HUES64 (cell line): ENCODE results near the gene C19orf18.

Experiments used
- H3K27ac ChIP-seq: 2 replicates; pipeline ENCODE4 v1.7.0; 2013; ENCODE audit warnings: low read depth, low read length, inconsistent platforms
- H3K27me3 ChIP-seq: 2 replicates; pipeline ENCODE4 v1.6.1; 2013; ENCODE audit warnings: mild to moderate bottlenecking, low read length; ENCODE audit not compliant: insufficient read depth
- H3K36me3 ChIP-seq: 2 replicates; pipeline ENCODE4 v1.6.1; 2013; ENCODE audit warnings: mild to moderate bottlenecking, low read length; ENCODE audit not compliant: insufficient read depth
- H3K4me1 ChIP-seq: 2 replicates; pipeline ENCODE4 v1.6.1; 2013; ENCODE audit warnings: mild to moderate bottlenecking, low read length, moderate library complexity; ENCODE audit not compliant: insufficient read depth
- H3K4me3 ChIP-seq: 2 replicates; pipeline ENCODE4 v1.5.1; 2013; ENCODE audit warnings: mild to moderate bottlenecking, low read length, moderate library complexity
- H3K9ac ChIP-seq: 2 replicates; pipeline ENCODE4 v1.6.1; 2013; ENCODE audit warnings: mild to moderate bottlenecking, low read depth, low read length
- H3K9me3 ChIP-seq: 2 replicates; pipeline ENCODE4 v1.6.1; 2013; ENCODE audit warnings: low read depth, low read length; ENCODE audit not compliant: insufficient read depth
- WGBS: fragments of 150-250, 120-280 bp; methylation state at CpG from one replicate; pipeline ENCODE4 v1.1.7; 2013; ENCODE audit warnings: missing lambda C conversion rate; 5-methylcytosine and 5-hydroxymethylcytosine counted together

Gene C19orf18

DNA sequence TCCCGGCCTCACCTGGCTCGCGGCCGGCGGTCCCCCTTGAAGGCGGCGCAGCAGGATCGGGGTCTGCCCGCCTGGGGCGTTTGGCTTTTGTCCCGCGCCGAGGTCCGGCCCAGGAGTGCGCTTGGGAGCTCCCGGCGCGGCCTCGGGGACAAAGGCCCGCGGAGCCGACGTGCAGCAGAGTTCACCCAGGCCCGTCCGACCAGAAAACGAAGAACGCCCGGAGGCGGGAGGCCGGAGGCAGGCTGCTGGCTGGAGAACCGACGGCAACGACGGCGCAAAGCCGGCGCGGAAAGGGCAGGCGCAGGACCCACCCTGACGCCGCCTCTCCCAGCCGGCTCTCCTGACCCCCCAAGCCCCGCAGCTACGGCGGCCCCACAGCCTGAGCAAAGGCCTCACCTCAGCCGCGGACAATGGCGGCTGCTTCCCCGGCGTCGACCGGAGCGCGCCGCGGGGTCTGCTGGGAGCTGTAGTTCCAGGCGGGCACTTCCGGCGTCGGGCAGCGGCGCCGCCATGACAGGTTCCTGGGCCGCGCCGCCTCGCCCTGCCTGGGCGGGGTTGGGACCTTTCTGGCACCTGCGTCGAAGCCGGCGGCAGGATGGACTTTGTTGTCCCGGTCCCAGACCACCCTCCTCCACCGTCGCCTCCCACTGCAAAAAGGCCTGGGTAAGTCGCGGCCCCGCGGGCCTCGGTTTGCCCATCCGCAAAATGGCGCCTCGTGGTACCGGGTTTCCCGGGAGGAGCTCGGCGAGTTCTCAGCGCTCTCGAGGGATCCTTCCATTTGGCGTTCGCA lies 28.2 kb upstream of the C19orf18 start, which contains the start of gene ZNF606:
Gene ZNF606 (minus strand): TSS at position 437 of the 790 bp plus-strand sequence. CDS start 1,501 bp downstream, outside the sequence.
- peak within 1 kb of the TSS; percentile 95 for H3K27ac ChIP-seq
- H3K4me3 ChIP-seq = peak within 1 kb of the TSS; percentile 100
- peaks cover 43% of the 10 kb centered on the region; the same call in 1 of the 2 replicates for H3K9me3 ChIP-seq
- under 1% methylated on average over 91 of the region's 91 CpGs for WGBS
- peaks cover 74% of the 10 kb centered on the region for H3K36me3 ChIP-seq
- H3K9ac ChIP-seq = peak within 1 kb of the TSS; percentile 99
- peaks cover 13% of the 10 kb centered on the region; the same call in 1 of the 2 replicates for H3K4me1 ChIP-seq
- no peaks in the 10 kb centered on the region for H3K27me3 ChIP-seq

DNA sequence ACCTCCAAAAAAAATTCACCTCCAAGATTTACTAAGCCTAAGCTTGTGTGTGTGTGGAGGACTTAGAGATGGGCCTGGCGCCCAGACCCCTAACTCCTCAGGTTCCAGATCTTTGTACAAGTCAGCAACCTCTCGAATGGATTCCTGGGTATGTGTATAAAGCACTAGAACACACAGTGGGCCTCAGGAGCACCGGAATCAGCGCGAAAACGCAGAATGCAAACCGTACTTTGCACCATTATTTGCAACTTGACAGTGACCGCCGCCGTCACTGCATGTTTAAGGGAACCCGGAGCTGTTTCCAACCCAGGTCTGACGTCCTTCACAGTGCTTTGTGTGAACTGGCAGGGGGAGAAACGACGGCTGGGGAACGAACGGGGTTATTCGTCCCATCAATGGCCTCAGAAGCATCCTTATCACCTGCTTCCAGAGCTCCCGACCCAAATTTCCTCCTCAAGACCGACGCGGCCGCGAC lies 27.6 kb upstream of the C19orf18 start:
- Histone ChIP-seq H3K27ac (peak overlapping the region; percentile 95), H3K27me3 (no peaks in the 10 kb centered on the region), H3K4me1 (peaks cover 13% of the 10 kb centered on the region; the same call in 1 of the 2 replicates), H3K4me3 (peak overlapping the region; percentile 100), H3K36me3 (peaks cover 75% of the 10 kb centered on the region), H3K9ac (peak overlapping the region; percentile 99), H3K9me3 (peaks cover 41% of the 10 kb centered on the region; the same call in 1 of the 2 replicates)
- whole genome bisulfite sequencing = 4% methylated on average over 22 of the region's 23 CpGs

DNA sequence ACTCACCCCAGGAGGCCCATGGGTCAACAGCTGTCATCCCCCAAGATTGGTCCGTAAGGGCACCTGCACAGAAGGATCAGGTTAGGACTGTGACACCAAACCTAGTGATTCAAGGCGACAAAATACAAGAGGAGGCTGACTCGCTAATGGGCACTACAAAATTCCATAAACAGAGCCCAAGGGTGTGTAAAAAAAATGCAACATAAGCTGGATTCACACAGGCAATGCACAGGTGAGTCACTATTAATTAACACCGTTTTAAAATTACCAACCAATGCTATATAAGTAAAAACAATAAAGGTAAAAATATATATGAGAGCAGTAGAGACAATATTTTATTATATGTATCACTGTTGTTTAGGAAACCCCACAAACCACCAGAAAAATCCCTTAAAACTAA lies 26.3 kb upstream of the C19orf18 start:
- Histone ChIP-seq H3K9ac (no peak overlapping the region), H3K9me3 (peaks cover 38% of the 10 kb centered on the region; the same call in 1 of the 2 replicates), H3K27me3 (no peaks in the 10 kb centered on the region), H3K4me3 (peak overlapping the region; percentile 100), H3K27ac (no peak overlapping the region), H3K4me1 (peaks cover 13% of the 10 kb centered on the region; the same call in 1 of the 2 replicates), H3K36me3 (peaks cover 67% of the 10 kb centered on the region)
- 94% methylated on average over 3 of the region's 4 CpGs for WGBS

DNA sequence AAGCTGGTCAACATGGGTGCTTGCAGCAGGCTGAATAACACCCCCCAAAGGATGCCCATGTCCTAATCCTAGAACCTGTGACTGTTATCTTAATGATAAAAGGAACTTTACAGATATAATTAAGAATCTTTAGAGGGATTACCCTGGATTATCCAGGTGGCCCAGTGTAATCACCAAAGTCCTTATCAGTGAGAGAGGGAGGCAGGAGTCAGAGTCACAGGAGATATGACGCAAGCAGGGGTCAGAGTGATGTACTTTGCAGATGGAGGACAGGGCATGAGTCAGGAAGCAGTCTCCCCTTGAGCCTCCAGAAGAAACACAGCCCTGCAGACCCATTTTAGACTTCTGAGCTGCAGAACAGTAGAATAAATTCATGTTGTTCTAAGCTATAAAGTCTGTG lies 18.5 kb upstream of the C19orf18 start:
- Histone ChIP-seq H3K4me3 (no peak overlapping the region), H3K9me3 (peaks cover 50% of the 10 kb centered on the region)

DNA sequence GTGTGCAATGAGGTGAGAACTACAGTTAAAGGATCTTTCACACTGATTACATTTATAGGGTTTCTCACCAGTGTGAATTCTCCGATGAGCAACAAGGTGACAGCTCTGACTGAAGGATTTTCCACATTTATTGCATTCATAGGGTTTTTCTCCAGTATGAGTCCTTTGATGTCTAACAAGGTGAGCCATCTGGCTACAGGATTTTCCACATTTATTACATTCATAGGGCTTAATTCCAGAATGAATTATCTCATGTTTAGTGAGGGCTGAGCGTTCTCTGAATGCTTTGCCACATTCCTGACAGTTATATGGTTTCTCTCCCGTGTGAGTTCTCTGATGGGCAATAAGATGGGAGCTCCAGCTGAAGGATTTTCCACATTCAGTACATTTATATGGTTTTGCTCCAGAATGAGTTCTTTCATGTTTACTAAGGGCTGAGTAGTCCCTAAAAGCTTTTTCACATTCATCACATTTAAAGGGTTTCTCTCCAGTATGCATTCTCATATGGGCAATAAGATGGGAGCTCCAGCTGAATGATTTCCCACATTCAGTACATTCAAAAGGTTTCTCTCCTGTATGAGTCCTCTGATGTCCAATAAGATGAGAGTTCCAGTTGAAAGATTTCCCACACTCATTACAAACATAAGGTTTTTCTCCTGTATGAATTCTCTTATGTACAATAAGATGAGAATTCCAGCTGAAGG lies 4.4 kb upstream of the C19orf18 start:
- H3K4me3 ChIP-seq = peak overlapping the region; percentile 19; the same call in 1 of the 2 replicates
- no peak overlapping the region for H3K27ac ChIP-seq
- no peaks in the 10 kb centered on the region for H3K4me1 ChIP-seq
- 100% methylated on average over 3 of the region's 3 CpGs for WGBS
- no peaks in the 10 kb centered on the region for H3K27me3 ChIP-seq
- no peak overlapping the region for H3K9ac ChIP-seq
- peaks cover 76% of the 10 kb centered on the region for H3K36me3 ChIP-seq
- H3K9me3 ChIP-seq = peaks cover 97% of the 10 kb centered on the region

More for the DNA sequence above, 18.5 kb upstream of the C19orf18 start:
- WGBS = 84% methylated on average over 1 of the region's 1 CpG
- Histone ChIP-seq H3K4me1 (no peaks in the 10 kb centered on the region), H3K9ac (no peak overlapping the region), H3K36me3 (peaks cover 63% of the 10 kb centered on the region), H3K27me3 (no peaks in the 10 kb centered on the region), H3K27ac (no peak overlapping the region)

DNA sequence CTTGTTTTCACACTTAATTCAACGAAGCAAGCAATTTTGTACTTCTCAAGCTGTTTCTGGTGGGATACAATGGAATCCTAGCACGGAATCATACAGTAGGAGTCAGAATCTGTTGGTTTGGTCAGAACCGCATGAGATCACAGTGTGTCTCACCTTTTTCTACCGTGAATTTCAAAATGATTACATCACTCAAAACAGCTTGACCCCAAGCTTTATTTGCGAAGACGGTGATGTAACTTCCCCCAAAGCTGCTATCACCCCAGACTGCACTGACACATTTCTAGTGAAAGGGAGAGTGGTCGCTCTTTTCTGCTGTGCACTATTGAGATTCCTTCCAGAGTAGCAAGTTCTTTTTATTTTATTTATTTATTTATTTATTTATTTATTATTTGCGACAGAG lies 9.6 kb downstream of the C19orf18 start:
- no peaks in the 10 kb centered on the region for H3K27me3 ChIP-seq
- no peaks in the 10 kb centered on the region for H3K36me3 ChIP-seq
- no peak overlapping the region for H3K9ac ChIP-seq
- peaks cover 60% of the 10 kb centered on the region for H3K9me3 ChIP-seq
- no peaks in the 10 kb centered on the region for H3K4me1 ChIP-seq
- WGBS = 85% methylated on average over 8 of the region's 8 CpGs
- H3K27ac ChIP-seq = no peak overlapping the region
- H3K4me3 ChIP-seq = no peak overlapping the region

DNA sequence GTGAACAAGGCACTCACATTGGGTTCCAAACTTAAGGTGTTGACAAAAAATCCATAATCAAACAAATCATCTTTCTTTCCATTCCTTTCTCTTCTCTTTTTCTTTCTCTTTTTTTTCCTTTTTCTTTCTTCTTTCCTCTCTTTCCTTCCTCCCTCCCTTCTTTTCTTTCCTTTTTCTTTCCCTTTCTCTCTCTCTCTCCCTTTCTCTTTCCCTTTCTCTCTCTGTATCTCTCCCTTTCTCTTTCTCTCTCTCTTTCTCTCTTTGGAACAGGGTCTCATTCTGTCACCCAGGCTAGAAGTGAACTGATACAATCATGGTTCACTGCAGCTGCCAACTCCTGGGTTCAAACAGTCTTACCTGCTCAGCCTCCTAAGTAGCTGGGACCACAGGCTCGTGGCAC lies 12.5 kb downstream of the C19orf18 start:
- Histone ChIP-seq H3K9ac (no peak overlapping the region), H3K27me3 (no peaks in the 10 kb centered on the region), H3K36me3 (no peaks in the 10 kb centered on the region), H3K4me3 (no peak overlapping the region), H3K27ac (no peak overlapping the region), H3K9me3 (peaks cover 58% of the 10 kb centered on the region), H3K4me1 (no peaks in the 10 kb centered on the region)
- 80% methylated on average over 1 of the region's 1 CpG for WGBS

DNA sequence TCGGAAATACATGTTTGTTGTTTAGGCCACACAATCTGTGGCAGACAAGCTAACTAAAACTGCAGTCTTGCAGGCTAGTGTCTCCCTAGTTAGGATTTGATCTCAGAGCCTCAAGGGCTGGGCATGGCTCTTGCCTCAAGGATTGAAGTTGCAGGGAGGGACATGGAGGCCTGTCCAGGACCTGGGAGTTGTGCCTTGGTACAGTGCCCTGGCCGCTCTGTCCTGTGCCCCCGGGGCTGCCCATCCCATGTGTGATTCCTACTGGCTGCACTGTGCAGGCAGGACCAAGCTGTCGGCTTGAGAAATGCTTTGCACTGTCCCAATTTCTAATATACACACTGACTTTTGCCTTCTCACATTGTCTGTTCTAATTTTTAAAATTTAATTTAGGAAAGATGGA lies 19.3 kb downstream of the C19orf18 start:
- H3K27ac ChIP-seq = no peak overlapping the region
- no peaks in the 10 kb centered on the region for H3K36me3 ChIP-seq
- no peak overlapping the region for H3K4me3 ChIP-seq
- H3K4me1 ChIP-seq = no peaks in the 10 kb centered on the region
- no peaks in the 10 kb centered on the region for H3K27me3 ChIP-seq
- no peak overlapping the region for H3K9ac ChIP-seq
- 92% methylated on average over 4 of the region's 4 CpGs for WGBS
- H3K9me3 ChIP-seq = peaks cover 41% of the 10 kb centered on the region; the same call in 1 of the 2 replicates

DNA sequence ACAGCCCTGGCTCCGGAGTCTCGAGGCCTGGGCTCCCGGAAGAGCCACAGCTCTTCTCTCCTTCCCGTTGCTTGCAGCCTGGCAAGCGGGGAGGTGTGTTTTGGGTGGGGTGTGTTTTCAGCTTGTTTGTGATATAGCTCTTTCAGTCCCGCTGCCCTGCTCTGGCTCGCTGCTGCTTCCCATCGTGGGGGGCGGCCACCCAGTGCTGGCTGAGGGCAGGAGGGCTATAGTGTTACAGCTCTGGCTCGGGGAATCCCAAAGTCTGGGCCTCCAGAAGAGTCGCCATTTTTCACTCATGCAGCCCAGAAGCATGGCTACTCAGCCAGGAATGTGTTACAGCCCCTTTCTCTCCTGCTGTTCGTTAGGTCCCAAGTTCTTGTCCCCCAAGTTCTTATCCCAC lies 24.6 kb downstream of the C19orf18 start:
- Histone ChIP-seq H3K4me1 (peaks cover 5% of the 10 kb centered on the region; the same call in 1 of the 2 replicates), H3K9me3 (peaks cover 27% of the 10 kb centered on the region; the same call in 1 of the 2 replicates), H3K4me3 (no peak overlapping the region), H3K36me3 (no peaks in the 10 kb centered on the region), H3K27me3 (no peaks in the 10 kb centered on the region), H3K9ac (no peak overlapping the region), H3K27ac (no peak overlapping the region)
- WGBS = 90% methylated on average over 12 of the region's 12 CpGs

DNA sequence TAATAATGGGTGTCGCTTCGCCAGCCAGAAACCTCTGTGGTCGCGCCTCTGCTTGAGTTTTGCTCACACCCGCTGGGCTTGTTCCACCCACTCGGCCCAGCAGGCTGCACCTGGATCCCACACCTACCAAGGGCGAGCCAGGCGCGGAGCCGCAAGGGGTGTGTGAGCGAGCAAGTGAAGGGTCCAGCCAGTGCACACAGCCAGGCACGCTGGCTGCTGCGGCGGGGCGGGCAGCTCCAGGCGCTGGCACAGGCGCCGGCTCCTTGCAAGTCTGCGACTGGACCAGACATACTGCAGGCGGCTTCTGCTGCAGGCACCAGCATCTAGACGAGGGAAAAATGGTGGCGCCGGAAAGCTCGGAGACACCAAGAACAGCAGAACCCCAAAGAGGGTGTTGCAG lies 25.0 kb downstream of the C19orf18 start:
- Histone ChIP-seq H3K9me3 (peaks cover 27% of the 10 kb centered on the region; the same call in 1 of the 2 replicates), H3K4me1 (peaks cover 5% of the 10 kb centered on the region; the same call in 1 of the 2 replicates), H3K27me3 (no peaks in the 10 kb centered on the region), H3K4me3 (no peak overlapping the region), H3K27ac (no peak overlapping the region), H3K36me3 (no peaks in the 10 kb centered on the region), H3K9ac (no peak overlapping the region)
- 95% methylated on average over 24 of the region's 24 CpGs for WGBS
